DMS53 (cell line): ENCODE measurements around the gene RANGRF.
A peak's percentile ranks its signal among the peaks of the same experiment; 100 is the strongest.
"Not testable (repeated sequence)": the region's sequence is repeated elsewhere in the genome, so short reads cannot be mapped to it uniquely, and the experiment has no call there.

Source experiments
- DNase-seq: peaks from one replicate; lab custom pipeline; 2025; lab: John Stamatoyannopoulos, UW

Gene RANGRF, protein sequence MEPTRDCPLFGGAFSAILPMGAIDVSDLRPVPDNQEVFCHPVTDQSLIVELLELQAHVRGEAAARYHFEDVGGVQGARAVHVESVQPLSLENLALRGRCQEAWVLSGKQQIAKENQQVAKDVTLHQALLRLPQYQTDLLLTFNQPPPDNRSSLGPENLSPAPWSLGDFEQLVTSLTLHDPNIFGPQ

DNA sequence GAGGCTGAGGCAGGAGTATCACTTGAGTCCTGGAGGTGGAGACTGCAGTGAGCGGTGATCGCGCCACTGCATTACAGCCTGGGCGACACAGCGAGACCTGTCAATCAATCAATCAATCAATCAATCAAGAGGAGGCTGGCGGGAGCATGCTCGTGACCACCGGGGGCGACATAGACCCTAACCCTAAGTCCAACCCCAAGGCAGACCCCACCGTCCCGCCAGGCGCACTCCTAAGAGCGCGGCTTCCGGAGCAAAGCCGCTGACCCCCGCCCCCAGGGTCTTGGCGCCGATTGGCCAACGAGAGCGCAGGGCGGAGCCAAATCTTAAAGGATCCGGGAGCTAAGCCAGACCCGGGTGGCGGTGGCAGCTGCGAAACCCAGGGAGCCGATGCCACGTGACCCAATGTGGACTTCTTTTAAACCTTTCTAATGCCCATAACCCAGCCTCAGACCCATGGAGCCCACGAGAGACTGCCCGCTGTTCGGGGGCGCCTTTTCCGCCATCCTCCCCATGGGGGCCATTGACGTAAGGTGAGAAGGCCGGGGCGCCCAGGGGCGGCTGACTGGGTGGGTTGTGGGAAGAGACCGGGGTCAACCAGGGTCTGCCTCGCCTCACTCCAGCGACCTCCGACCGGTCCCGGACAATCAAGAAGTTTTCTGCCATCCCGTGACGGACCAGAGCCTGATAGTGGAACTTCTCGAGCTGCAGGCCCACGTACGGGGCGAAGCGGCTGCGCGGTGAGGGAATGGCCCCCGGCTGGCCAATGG, at the start of gene RANGRF:
Gene RANGRF, plus strand, starts transcription at position 335 of the 767 bp plus-strand sequence. Its CDS starts 119 bp downstream, at position 454.
- DNase-seq = peak; percentile 95

DNA sequence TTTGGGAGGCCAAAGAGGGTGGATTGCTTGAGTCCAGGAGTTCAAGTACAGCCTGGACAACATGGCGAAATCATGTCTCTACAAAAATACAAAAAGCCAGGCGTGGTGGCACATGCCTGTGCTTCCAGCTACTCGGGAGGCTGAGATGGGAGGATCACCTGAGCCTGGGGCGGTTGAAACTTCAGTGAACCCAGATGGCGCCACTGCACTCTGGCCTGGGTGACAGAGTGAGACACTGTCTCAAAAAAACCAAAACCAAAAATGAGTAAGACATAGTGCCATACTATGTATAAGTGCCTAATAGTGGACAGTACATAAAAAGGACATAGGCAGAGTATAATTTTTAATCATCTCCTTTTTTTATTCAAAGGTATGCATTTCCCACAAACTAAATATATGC, 44.6 kb upstream of the RANGRF start:
- DNase-seq = no peak

DNA sequence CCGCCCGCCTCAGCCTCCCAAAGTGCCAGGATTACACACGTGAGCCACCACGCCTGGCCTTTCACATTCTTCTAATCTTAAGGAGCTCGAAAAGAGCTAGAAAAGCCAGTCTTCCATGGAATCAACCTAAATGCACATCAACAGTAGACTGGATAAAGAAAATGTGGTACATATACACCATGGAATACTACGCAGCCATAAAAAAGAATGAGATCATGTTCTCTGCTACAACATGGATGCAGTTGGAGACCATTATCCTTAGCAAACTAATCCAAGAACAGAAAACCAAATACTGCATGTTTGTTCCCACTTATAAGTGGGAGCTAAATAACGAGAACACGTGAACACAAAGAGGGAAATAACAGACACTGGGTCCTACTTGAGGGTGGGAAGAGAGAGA, 43.7 kb upstream of the RANGRF start:
- no peak for DNase-seq

DNA sequence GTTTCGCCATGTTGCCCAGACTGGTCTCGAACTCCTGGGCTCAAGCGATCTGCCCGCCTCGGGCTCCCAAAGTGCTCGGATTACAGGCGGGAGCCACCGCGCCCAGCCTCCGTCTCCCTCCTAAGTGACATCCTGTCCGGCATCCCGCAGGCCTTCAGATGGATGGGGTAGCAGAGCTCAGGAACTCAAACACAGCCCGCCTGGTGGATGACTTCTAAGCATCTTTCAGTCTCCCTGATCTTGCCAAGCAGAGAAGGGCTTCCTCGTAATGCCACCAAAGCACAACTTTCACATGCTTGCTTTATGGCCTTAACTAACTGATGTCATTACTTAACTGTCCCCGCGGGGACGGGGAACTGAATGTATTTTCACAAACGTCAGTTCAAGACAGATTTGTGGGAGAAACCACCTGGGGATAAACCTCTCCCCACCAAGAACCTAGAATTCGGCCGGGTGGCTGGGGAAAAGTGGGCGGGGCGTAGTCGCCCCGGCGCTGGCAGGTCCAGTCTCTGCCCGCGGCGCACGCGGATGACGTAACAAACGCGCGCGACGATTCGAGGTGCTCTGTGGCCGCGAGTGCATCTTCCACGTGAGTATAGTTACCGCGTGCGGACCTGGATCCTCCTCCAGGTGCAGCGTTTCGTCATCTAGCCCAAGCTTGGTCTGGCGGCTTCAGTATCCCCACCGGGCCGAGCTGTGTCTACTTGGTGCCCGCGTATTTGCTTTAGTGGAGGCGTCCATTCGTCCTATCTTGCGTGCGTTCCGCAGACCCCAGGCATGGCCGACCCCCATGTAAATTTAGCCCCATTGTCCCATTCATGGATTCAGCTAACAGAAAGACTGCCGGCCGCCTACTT, 39.5 kb upstream of the RANGRF start, which contains the start of gene PFAS:
Gene PFAS, plus strand, starts transcription at position 539 of the 857 bp plus-strand sequence. CDS start 4,649 bp downstream, outside the sequence.
- peak; percentile 100 for DNase-seq

DNA sequence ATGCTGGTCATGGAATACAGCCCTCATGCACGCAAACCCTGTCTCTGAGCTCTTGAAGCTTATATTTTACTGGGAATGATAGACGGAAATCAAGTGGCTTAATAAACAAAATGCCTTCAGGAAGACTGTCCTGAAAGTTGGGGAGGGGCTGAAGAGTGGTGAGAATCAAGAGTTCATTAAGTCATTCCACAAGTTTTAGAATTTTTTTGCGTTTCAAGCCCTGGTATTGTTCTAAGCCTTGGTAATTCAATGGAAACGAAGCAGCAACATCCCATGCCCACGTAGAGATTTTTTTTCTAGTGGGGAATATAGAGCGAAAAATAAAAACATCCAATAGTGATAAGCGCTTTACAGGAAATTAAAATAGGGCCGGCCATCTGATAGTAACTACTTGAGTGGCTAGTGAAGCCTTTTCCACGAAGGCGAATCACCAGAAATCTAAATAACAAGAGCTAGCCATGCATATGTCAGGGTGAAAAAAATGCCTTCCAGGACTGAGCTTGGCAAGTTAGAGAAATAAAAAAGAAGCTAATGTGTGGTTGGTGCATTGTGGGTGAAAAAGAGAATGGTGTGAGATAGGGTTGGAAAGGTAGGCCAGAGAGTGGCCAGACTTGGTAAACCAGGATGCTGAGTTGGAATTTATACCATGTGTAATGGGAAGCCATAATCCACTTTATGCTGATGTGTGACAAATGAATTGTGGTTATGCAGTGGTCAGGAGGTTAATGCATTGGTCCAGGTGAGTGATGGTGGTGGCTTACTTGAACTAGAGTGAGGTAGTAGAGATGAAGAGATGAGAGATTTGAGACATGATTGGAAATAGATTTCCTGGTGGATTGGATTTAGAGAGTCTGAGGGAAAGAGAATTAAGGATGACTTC, 38.6 kb upstream of the RANGRF start:
- peak; percentile 55 for DNase-seq

DNA sequence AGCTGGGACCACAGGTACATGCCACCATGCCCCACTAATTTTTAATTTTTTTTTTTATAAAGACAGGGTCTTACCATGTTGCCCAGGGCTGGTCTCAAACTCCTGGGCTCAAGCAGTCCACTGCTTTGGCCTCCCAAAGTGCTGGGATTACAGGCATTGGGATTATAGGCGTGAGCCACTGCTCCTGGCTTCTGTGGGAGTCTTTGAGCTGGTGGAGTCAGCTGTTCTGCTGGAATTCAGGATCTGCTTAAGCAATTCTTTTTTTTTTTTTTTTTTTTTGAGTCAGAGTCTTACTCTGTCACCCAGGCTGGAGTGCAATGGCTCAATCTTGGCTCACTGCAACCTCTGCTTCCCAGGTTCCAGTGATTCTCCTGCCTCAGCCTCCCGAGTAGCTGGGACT, 37.1 kb upstream of the RANGRF start:
- DNase-seq = not testable (repeated sequence)

DNA sequence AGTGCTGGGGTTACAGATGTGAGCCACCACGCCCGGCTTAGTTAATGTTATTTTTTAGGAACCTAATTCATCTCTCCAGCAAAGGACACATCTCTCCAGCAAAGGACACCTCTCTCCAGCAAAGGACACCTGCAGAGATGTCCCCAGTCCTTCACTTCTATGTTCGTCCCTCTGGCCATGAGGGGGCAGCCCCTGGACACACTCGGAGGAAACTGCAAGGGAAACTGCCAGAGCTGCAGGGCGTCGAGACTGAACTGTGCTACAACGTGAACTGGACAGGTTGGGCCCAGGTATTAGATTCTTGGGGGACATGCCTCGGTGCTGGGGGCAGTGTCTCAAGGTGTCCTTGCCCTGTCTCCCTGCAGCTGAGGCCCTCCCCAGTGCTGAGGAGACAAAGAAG, 34.7 kb upstream of the RANGRF start:
- DNase-seq = no peak

DNA sequence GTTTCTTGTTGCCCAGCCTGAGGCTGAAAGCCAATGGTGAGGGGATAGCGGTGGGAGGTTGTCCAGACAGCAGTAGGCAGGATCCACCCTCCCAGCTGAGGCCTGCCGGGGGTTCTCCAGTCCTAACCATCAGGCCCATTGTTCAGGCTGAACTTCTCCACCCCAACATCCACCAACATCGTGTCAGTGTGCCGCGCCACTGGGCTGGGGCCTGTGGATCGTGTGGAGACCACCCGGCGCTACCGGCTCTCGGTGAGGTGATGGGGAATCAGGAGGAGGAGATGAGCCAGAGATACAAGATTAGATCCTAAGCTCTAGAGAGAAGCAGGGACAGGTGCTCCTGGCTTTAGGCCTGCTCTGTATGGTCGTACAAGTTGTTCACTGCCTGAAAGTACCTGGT, 33.6 kb upstream of the RANGRF start:
- DNase-seq = no peak

DNA sequence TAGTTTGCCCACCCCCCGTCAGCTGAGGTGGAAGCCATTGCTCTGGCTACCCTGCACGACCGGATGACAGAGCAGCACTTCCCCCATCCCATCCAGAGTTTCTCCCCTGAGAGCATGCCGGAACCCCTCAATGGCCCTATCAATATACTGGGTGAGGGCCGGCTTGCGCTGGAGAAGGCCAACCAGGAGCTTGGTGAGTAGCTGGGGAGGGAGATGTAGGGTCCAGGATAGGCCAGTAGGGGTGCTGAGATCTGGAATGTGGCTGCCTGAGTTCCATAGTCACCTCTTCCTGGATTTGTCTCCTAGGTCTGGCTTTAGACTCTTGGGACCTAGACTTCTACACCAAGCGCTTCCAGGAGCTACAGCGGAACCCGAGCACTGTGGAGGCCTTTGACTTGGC, 33.0 kb upstream of the RANGRF start:
- peak; percentile 24 for DNase-seq

DNA sequence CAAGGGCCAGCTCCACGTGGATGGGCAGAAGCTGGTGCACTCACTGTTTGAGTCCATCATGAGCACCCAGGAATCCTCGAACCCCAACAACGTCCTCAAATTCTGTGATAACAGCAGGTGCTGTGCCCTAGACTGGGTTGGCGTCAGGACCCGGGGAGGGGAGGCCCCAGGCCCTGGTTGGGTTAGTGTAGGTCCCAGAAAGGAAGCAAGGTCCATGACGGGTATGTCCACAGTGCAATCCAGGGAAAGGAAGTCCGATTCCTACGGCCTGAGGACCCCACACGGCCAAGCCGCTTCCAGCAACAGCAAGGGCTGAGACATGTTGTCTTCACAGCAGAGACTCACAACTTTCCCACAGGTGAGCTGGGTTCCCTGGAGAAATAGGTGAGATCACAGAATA, 32.2 kb upstream of the RANGRF start:
- DNase-seq = no peak

DNA sequence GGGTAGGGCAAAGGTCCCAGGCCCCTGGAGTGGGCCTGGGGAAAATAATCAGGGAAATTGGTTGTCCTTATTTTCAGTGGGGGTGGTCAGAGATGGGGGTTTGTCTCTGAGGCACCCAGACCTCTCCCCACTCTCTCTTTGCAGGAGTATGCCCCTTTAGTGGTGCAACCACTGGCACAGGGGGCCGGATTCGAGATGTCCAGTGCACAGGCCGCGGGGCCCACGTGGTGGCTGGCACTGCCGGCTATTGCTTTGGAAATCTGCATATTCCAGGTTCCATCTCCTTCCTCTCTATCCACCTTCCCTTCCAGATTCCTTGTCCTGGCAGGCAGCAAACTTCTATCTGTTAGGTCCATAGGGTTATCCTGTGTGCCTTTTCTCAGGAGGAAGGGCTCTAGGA, 31.8 kb upstream of the RANGRF start:
- no peak for DNase-seq

DNA sequence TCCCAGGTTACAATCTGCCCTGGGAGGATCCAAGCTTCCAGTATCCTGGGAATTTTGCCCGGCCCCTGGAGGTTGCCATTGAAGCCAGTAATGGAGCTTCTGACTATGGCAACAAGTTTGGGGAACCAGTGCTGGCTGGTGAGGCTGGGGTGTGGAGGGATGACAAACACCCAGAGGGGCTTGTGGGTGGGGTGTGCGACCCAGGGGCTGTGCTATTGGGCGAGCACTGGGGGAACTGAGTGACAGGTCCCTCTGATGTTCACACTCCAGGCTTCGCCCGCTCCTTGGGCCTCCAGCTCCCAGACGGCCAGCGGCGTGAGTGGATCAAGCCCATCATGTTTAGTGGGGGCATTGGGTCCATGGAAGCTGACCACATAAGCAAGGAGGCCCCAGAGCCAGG, 30.7 kb upstream of the RANGRF start:
- no peak for DNase-seq

DNA sequence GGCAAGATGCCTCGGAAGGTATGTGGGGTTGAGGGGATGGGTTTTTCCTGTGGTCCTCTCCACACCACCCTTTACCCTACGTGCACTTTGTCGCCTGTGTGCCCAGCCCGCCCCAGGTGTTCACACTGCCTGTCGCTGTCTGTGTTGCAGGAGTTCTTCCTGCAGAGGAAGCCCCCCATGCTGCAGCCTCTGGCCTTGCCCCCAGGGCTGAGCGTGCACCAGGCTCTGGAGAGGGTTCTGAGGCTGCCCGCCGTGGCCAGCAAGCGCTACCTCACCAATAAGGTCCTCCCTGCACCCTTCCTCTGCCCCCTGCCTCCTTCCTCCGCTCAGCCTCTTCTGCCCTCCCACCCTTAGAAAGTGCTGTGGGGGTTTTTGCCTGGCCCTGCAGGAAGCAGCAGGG, 24.1 kb upstream of the RANGRF start:
- no peak for DNase-seq

DNA sequence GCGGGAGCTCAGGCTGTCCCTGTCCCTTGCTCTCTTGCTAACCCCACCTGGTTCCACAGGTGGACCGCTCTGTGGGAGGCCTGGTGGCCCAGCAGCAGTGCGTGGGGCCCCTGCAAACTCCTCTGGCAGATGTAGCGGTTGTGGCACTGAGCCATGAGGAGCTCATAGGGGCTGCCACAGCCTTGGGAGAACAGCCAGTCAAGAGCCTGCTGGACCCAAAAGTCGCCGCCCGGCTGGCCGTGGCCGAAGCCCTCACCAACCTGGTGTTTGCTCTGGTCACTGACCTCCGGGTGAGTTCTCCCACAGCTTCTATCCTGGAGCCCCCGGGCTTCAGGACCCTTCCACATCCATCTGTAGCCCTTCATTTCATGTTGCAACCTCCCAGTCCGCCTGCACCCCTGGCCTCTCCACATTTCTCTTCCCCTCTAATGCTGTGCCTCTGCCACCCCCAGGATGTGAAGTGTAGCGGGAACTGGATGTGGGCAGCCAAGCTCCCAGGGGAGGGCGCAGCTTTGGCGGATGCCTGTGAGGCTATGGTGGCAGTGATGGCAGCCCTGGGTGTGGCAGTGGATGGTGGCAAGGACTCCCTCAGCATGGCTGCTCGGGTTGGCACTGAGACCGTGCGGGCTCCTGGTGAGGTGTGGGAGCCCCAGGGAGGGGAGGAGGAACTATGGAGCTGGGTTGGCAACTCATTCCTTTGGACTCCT, 23.5 kb upstream of the RANGRF start:
- no peak for DNase-seq

DNA sequence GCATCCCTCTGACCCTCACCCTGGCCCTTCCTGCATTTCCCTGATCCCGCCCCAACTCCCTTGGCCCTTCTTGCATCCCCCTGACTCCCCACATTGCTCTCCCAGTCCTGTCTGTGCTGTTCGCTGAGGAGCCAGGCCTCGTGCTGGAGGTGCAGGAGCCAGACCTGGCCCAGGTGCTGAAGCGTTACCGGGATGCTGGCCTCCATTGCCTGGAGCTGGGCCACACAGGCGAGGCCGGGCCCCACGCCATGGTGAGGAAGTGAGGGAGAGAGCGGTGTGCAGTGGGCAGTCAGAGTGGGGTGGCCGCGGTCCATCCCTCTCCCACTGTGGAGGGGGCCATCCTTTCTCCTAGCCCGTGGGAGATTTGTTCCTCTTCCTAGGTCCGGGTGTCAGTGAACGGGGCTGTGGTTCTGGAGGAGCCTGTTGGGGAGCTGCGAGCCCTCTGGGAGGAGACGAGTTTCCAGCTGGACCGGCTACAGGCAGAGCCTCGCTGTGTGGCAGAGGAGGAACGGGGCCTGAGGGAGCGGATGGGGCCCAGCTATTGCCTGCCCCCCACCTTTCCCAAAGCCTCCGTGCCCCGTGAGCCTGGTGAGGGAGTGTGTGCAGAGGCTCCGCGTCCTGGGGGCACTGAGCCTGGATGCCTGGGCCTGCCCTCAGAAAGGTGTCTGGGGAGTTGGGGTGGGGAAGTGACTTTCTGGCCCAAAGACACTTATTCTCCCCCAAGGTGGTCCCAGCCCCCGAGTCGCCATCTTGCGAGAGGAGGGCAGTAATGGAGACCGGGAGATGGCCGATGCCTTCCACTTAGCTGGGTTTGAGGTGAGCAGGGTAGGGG, 21.6 kb upstream of the RANGRF start:
- no peak for DNase-seq

DNA sequence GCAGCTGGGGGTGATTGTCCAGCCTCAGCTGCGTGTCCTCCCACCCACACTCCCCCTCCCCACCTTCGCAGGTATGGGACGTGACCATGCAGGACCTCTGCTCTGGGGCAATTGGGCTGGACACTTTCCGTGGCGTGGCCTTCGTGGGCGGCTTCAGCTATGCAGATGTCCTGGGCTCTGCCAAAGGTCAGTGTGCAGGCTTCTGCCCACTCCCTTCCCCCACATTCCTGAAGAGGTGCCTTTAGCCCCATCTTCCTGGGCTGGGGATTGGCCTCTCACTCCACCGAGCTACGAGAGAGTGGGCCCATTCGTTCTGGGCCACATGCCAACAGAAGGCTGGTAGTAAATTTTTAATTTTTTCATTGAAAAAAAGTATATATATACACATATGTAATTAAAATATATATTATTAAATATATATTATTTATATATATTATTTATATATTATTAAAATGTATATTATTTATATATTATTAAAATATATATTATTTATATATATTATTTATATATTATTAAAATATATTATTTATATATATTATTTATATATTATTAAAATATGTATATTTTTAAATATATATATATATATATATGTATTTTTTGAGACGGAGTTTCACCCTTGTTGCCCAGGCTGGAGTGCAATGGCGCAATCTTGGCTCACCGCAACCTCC, 20.9 kb upstream of the RANGRF start:
- DNase-seq = no peak

DNA sequence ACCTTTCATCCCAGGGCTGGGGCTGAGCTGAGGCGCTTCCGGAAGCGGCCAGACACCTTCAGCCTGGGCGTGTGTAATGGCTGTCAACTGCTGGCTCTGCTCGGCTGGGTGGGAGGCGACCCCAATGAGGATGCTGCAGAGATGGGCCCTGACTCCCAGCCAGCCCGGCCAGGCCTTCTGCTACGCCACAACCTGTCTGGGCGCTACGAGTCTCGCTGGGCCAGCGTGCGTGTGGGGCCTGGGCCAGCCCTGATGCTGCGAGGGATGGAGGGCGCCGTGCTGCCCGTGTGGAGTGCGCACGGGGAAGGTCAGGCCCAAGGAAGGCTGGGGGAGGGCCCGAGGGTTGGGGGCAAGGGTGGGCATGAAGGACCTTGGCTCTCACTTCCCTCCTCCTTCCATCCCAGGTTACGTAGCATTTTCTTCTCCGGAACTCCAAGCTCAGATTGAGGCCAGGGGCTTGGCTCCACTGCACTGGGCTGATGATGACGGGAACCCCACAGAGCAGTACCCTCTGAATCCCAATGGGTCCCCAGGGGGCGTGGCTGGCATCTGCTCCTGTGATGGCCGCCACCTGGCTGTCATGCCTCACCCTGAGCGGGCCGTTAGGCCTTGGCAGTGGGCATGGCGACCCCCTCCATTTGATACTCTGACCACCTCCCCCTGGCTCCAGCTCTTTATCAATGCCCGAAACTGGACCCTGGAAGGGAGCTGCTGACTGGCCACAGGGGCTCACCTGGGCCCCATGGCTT, 19.7 kb upstream of the RANGRF start:
- no peak for DNase-seq

DNA sequence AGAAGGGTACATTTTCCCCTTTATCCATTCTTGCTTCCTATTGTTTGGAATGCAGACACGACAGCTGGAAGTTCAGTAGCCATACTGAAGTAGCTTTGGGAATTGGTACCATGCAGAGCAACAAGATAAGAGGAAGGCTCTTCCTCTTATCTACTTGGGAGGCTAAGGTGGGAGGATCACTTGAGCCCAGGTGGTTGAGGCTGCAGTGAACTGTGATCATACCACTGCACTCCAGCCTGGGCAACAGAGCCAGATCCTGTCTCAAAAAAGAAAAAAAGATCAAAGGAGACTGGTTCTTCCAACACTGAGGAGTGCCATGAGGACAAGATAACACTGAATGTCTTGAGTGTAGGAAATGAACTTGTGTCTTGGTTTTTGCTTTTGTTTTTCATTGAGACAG, 16.0 kb upstream of the RANGRF start:
- DNase-seq = no peak

DNA sequence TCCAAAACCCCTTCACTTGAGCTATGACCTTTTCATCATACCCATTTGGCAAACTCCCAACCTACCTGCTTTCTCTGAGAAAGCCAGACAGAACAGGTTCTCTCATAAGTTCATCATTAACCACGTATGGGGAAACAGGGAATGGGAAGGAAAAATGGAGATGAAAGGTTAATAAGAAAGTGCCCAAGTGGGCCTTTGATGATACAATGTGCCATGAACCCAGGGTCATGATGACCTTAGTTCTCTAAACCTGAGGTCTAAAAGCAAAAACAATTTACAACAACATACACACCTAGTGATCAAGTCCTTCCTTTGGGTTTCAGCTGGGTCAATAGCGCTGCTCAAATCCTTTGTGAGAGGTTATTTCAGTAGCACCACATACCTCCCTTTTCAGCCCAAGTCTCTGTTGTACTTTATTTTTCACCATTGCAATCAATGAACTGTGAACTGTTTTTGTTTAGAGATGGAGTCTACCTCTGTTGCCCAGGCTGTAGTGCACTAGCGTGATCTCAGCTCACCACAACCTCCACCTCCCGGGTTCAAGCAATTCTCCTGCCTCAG, 14.5 kb upstream of the RANGRF start:
- DNase-seq = peak; percentile 90
